DND-41 (cell line): ENCODE results near the gene KRTAP10-3.

Experiments used
- ATAC-seq: fragments of 200-7000 bp; cut with Tn5 transposase; 3 replicates; pipeline ENCODE4 v1.9.1; 2021; ENCODE audit warnings: low read depth; ENCODE audit not compliant: insufficient read depth
- DNase-seq: peaks from one replicate; pipeline ENCODE4 v3.0.0-alpha.2; 2020
- H2AFZ ChIP-seq: 2 replicates; pipeline ENCODE4 v1.6.0; 2012; ENCODE audit warnings: low read depth, low read length
- H3K27ac ChIP-seq: 2 replicates; pipeline ENCODE4 v1.5.1; 2012; ENCODE audit warnings: low read length, inconsistent platforms
- H3K27me3 ChIP-seq: fragments of 200-600 bp; sonication (generic); 2 replicates; pipeline ENCODE4 v1.6.0; 2012; ENCODE audit warnings: low read length, mild to moderate bottlenecking, inconsistent platforms; ENCODE audit not compliant: insufficient read depth, poor library complexity
- H3K36me3 ChIP-seq: 2 replicates; pipeline ENCODE4 v1.5.1; 2012; ENCODE audit warnings: low read length, inconsistent platforms; ENCODE audit not compliant: insufficient read depth
- H3K4me1 ChIP-seq: 2 replicates; pipeline ENCODE4 v1.5.1; 2012; ENCODE audit warnings: mild to moderate bottlenecking, low read length; ENCODE audit not compliant: insufficient read depth
- H3K4me2 ChIP-seq: 2 replicates; pipeline ENCODE4 v1.6.0; 2012; ENCODE audit warnings: mild to moderate bottlenecking, moderate library complexity, low read length, inconsistent platforms; ENCODE audit not compliant: insufficient read depth
- H3K4me3 ChIP-seq, 2 experiments: fragments of 200-600 bp in 1 of 2; shearing (Covaris generic) in 1 of 2; 2 replicates each; pipeline ENCODE4 v1.5.1; 2012 to 2016; ENCODE audit warnings: inconsistent platforms in 2 of 2, low read length in 2 of 2, mild to moderate bottlenecking in 2 of 2, low read depth in 1 of 2, moderate library complexity in 1 of 2
- H3K79me2 ChIP-seq: 2 replicates; pipeline ENCODE4 v1.6.0; 2012; ENCODE audit warnings: low read length, inconsistent platforms; ENCODE audit not compliant: insufficient read depth
- H3K9ac ChIP-seq: 2 replicates; pipeline ENCODE4 v1.6.0; 2012; ENCODE audit warnings: low read depth, mild to moderate bottlenecking, inconsistent platforms, low read length, moderate library complexity
- H3K9me3 ChIP-seq: 2 replicates; pipeline ENCODE4 v1.5.1; 2012; ENCODE audit warnings: low read length, moderate library complexity, mild to moderate bottlenecking, inconsistent platforms; ENCODE audit not compliant: insufficient read depth, severe bottlenecking
- H4K20me1 ChIP-seq: 2 replicates; pipeline ENCODE4 v1.6.0; 2012; ENCODE audit warnings: low read length; ENCODE audit not compliant: insufficient read depth
- CTCF ChIP-seq: IDR thresholded peaks from 2 replicates; pipeline ENCODE4 v1.5.1; 2012; ENCODE audit warnings: borderline replicate concordance, low read length, moderate library complexity, mild to moderate bottlenecking; ENCODE audit not compliant: poor library complexity, severe bottlenecking; ENCODE audit errors: extremely low read depth
- EZH2 ChIP-seq: IDR thresholded peaks from 3 replicates; pipeline ENCODE4 v1.6.1; 2012; ENCODE audit warnings: borderline replicate concordance, low read depth, mild to moderate bottlenecking, moderate library complexity, low read length, inconsistent platforms; ENCODE audit not compliant: severe bottlenecking

Gene KRTAP10-3

GRCh38 chr21:44534688-44535087 lies 23.9 kb downstream of the KRTAP10-3 start:
- no peak overlapping the region for H2AFZ ChIP-seq
- H3K4me1 ChIP-seq = no peaks in the 10 kb centered on the region
- H3K27me3 ChIP-seq = peaks cover 2% of the 10 kb centered on the region
- no peak for TF ChIP-seq EZH2
- TF ChIP-seq CTCF = no peak
- no peaks in the 10 kb centered on the region for H3K36me3 ChIP-seq
- ATAC-seq (no peak), DNase-seq (no peak)
- H3K9me3 ChIP-seq = no peaks in the 10 kb centered on the region
- no peaks in the 10 kb centered on the region for H4K20me1 ChIP-seq
- no peaks in the 10 kb centered on the region for H3K79me2 ChIP-seq
- H3K4me2 ChIP-seq = no peak overlapping the region
- H3K9ac ChIP-seq = no peak overlapping the region
- H3K27ac ChIP-seq = no peak overlapping the region
- no peak overlapping the region for H3K4me3 ChIP-seq

GRCh38 chr21:44533891-44534627 lies 24.5 kb downstream of the KRTAP10-3 start:
- Histone ChIP-seq H3K4me1 (no peaks in the 10 kb centered on the region), H3K27ac (no peak overlapping the region), H3K9ac (no peak overlapping the region), H4K20me1 (no peaks in the 10 kb centered on the region), H3K9me3 (no peaks in the 10 kb centered on the region), H3K79me2 (no peaks in the 10 kb centered on the region), H3K4me2 (no peak overlapping the region), H3K4me3 (no peak overlapping the region), H3K36me3 (no peaks in the 10 kb centered on the region), H3K27me3 (peaks cover 2% of the 10 kb centered on the region), H2AFZ (no peak overlapping the region)
- no peak for ATAC-seq
- no peak for DNase-seq
- TF ChIP-seq EZH2 (no peak), CTCF (no peak)

GRCh38 chr21:44533121-44533890 lies 25.3 kb downstream of the KRTAP10-3 start:
- DNase-seq (no peak), ATAC-seq (no peak)
- no peak overlapping the region for H3K4me2 ChIP-seq
- no peak overlapping the region for H3K4me3 ChIP-seq
- no peaks in the 10 kb centered on the region for H3K9me3 ChIP-seq
- no peak overlapping the region for H2AFZ ChIP-seq
- H3K27ac ChIP-seq = no peak overlapping the region
- TF ChIP-seq CTCF (no peak), EZH2 (no peak)
- H4K20me1 ChIP-seq = no peaks in the 10 kb centered on the region
- H3K4me1 ChIP-seq = no peaks in the 10 kb centered on the region
- H3K36me3 ChIP-seq = no peaks in the 10 kb centered on the region
- H3K9ac ChIP-seq = no peak overlapping the region
- peaks cover 2% of the 10 kb centered on the region for H3K27me3 ChIP-seq
- H3K79me2 ChIP-seq = no peaks in the 10 kb centered on the region
